C4-2B (cell line): ENCODE data around the gene ZNF524.

Source experiments
- CTCF ChIP-seq: fragments of 450-650 bp; conservative IDR thresholded peaks from 2 replicates; pipeline ENCODE4 v1.5.1; 2017; ENCODE audit warnings: mild to moderate bottlenecking
- ZFX ChIP-seq: fragments of 450-650 bp; IDR thresholded peaks from 2 replicates; pipeline ENCODE4 v1.6.1; 2017

DNA sequence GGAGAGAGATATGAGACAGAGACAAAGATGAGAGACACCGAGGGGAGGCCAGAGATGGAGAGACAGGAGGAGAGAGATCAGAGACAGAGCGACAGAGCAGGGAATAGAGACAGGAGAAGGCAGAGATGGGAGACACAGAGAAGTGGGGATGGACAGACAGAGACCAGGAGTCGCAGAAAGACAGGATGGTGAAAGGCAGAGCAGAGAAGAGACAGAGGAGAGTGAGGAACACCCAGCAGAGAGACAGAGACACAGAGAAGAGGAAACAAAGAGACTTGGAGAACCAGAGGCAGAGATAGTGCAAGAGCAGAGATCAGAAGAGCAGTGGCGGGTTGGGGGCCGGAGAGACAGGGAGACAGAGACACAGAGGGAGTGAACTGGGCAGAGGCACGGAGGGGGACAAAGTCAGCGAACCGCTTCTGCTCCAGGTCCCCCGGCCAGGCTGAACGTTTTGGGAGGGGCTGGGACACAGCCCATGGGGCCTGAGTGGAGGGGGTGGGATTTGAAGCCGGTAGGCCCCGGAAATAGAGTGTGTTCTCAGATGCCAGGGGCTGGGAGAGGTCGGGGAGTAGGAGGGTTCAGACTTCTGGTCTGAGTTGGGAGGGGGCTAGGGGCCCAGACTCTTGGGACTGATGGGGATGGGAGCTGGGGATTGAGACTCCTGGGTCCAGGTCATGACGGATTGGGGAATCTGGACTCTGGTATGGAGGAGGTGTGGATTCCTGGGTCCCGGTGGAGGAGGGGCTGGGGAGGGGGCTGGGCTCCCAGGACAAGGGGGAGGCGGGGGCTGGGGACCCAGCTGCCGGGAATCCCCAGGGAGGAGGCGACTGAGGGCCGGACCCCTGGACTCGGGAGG is 20.1 kb upstream of the ZNF524 start:
- TF ChIP-seq CTCF (no peak), ZFX (no peak)
